GM12891 (cell line): ENCODE measurements around the gene MAPKBP1.

Experiments
- DNase-seq: peaks from one replicate; pipeline ENCODE4 v3.0.0; 2011; ENCODE audit warnings: low spot score; ENCODE audit not compliant: insufficient read length
- FAIRE-seq: peaks from 2 replicates; lab custom pipeline; 2011; peaks lifted over from hg19 to GRCh38; lab: Jason Lieb, UNC
- PAX5 ChIP-seq: IDR thresholded peaks from 2 replicates; pipeline ENCODE4 v1.6.1; 2011; ENCODE audit warnings: low read length, moderate library complexity, mild to moderate bottlenecking; ENCODE audit not compliant: insufficient read depth, severe bottlenecking
- POLR2A ChIP-seq: IDR thresholded peaks from 2 replicates; pipeline ENCODE4 v1.6.1; 2011; ENCODE audit warnings: low read depth, low read length, control low read depth
- POLR2AphosphoS5 ChIP-seq: IDR thresholded peaks from 2 replicates; pipeline ENCODE4 v1.6.1; 2011; ENCODE audit warnings: low read depth, low read length, control low read depth
- POU2F2 ChIP-seq: IDR thresholded peaks from 2 replicates; pipeline ENCODE4 v1.6.1; 2011; ENCODE audit warnings: low read depth, mild to moderate bottlenecking, control low read depth, low read length, moderate library complexity
- SPI1 ChIP-seq: IDR thresholded peaks from 2 replicates; pipeline ENCODE4 v1.6.1; 2011; ENCODE audit warnings: low read depth, low read length, control low read depth
- TAF1 ChIP-seq: IDR thresholded peaks from 2 replicates; pipeline ENCODE4 v1.6.1; 2011; ENCODE audit warnings: low read depth, low read length, control low read depth

The MAPKBP1 gene

DNA sequence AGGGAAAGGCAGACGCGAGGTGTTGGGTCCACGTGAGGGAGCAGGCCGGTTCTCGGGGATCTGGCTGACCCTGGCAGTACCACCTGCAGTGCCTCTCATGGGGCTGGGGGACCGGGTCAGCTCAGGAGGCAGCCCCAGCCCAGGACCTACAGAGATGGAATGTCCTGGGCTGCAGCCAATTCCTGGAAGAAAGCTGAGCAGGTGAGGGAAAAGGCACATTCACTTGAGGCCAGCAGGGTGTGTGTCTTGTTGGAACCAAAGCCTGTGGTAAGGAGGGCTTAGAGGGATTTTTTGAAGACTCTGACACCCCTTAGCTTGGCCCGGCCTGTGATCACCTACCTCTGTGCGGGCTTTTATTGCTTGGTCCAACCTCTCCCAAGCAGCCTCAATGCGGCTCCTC lies 80.2 kb downstream of the MAPKBP1 start:
- no peak for FAIRE-seq
- TF ChIP-seq SPI1 (no peak), POLR2AphosphoS5 (no peak), PAX5 (no peak), POLR2A (no peak), POU2F2 (no peak), TAF1 (no peak)
- DNase-seq = no peak

- TF ChIP-seq PAX5 (no peak), POU2F2 (no peak), POLR2A (no peak), POLR2AphosphoS5 (no peak), SPI1 (no peak), TAF1 (no peak)
- DNase-seq (no peak), FAIRE-seq (no peak)
These were observed 81.1 kb downstream of the MAPKBP1 start for GRCh38 chr15:41855261-41855961.

GRCh38 chr15:41856262-41856661 lies 82.0 kb downstream of the MAPKBP1 start:
- TF ChIP-seq POLR2A (no peak), POU2F2 (no peak), POLR2AphosphoS5 (no peak), TAF1 (no peak), PAX5 (no peak), SPI1 (no peak)
- FAIRE-seq = no peak
- no peak for DNase-seq

- no peak for FAIRE-seq
- no peak for DNase-seq
- TF ChIP-seq POU2F2 = no peak
- TF ChIP-seq POLR2AphosphoS5 = no peak
- no peak for TF ChIP-seq SPI1
- TF ChIP-seq PAX5 = no peak
- TF ChIP-seq POLR2A = no peak
- no peak for TF ChIP-seq TAF1
These were observed 82.4 kb downstream of the MAPKBP1 start for GRCh38 chr15:41856716-41857115.

DNA sequence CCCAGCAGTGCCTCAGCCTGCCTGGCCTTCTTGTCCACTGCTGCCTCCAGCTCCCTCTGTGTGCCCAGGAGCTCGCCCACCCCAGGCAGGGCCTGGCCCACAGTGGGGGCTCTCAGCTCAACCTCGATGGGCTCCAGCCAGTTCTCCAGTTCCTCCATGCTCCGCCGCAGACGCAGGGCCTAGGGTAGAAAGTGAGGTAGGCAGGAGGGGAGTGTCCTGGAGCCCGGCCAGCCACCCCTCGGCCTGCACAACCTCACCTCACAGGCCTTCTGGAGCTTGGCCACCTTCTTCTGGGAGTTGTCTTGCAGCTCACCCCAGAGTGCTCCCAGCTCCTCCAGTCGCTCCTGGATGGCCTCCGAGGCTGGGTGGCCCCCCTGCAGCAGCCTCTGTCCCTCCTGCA lies 83.0 kb downstream of the MAPKBP1 start:
- no peak for TF ChIP-seq POU2F2
- TF ChIP-seq PAX5 = no peak
- no peak for TF ChIP-seq POLR2A
- TF ChIP-seq TAF1 = no peak
- TF ChIP-seq SPI1 = no peak
- TF ChIP-seq POLR2AphosphoS5 = no peak
- FAIRE-seq (no peak), DNase-seq (no peak)

- no peak for DNase-seq
- no peak for FAIRE-seq
- TF ChIP-seq SPI1 (no peak), POU2F2 (no peak), POLR2A (no peak), PAX5 (no peak), TAF1 (no peak), POLR2AphosphoS5 (no peak)
These were observed 84.5 kb downstream of the MAPKBP1 start for GRCh38 chr15:41858756-41859155.

GRCh38 chr15:41860049-41860828 lies 86.0 kb downstream of the MAPKBP1 start:
- no peak for FAIRE-seq
- DNase-seq = no peak
- TF ChIP-seq SPI1 (no peak), POLR2AphosphoS5 (no peak), POU2F2 (no peak), PAX5 (no peak), TAF1 (no peak), POLR2A (no peak)

GRCh38 chr15:41861736-41862356 lies 87.6 kb downstream of the MAPKBP1 start:
- no peak for TF ChIP-seq SPI1
- TF ChIP-seq TAF1 = no peak
- TF ChIP-seq POU2F2 = no peak
- no peak for TF ChIP-seq POLR2AphosphoS5
- FAIRE-seq (no peak), DNase-seq (no peak)

GRCh38 chr15:41862515-41863116 lies 88.3 kb downstream of the MAPKBP1 start:
- DNase-seq (no peak), FAIRE-seq (no peak)
- TF ChIP-seq SPI1 (no peak), POLR2AphosphoS5 (no peak), TAF1 (no peak), PAX5 (no peak), POLR2A (no peak), POU2F2 (no peak)
